H9 (cell line): Measurements from ENCODE around the gene EFEMP1. TPM values are rescaled to one million over a fixed set of nuclear protein-coding genes. Genes with fewer than 3 reads are reported as not detected.
A peak's percentile ranks its signal among the peaks of the same experiment; 100 is the strongest.

Experiments used
- DNase-seq: peaks from one replicate; pipeline ENCODE4 v3.0.0-alpha.2; 2017
- H2AFZ ChIP-seq: one replicate; pipeline ENCODE4 v1.6.1; 2013; ENCODE audit warnings: mild to moderate bottlenecking, low read length, control low read depth, moderate library complexity
- H2AK5ac ChIP-seq: 2 replicates; pipeline ENCODE4 v1.6.1; 2013; ENCODE audit warnings: low read length, control low read depth, mixed read lengths; ENCODE audit not compliant: insufficient read length
- H2BK120ac ChIP-seq: one replicate; pipeline ENCODE4 v1.6.1; 2013; ENCODE audit warnings: low read depth, mild to moderate bottlenecking, low read length, control low read depth, inconsistent platforms; ENCODE audit not compliant: poor library complexity, severe bottlenecking
- H2BK12ac ChIP-seq: 2 replicates; pipeline ENCODE4 v1.6.1; 2013; ENCODE audit warnings: low read length, control low read depth, mixed read lengths, low read depth; ENCODE audit not compliant: insufficient read length
- H2BK15ac ChIP-seq: 2 replicates; pipeline ENCODE4 v1.6.1; 2013; ENCODE audit warnings: low read depth, low read length, control low read depth
- H2BK20ac ChIP-seq: one replicate; pipeline ENCODE4 v1.6.1; 2013; ENCODE audit warnings: low read depth, mild to moderate bottlenecking, low read length, control low read depth, inconsistent platforms; ENCODE audit not compliant: poor library complexity, severe bottlenecking
- H2BK5ac ChIP-seq: 2 replicates; pipeline ENCODE4 v1.6.1; 2013; ENCODE audit warnings: low read length, control low read depth, mixed read lengths; ENCODE audit not compliant: insufficient read length
- H3K14ac ChIP-seq: 2 replicates; pipeline ENCODE4 v1.6.1; 2013; ENCODE audit warnings: low read length, control low read depth; ENCODE audit not compliant: insufficient read depth
- H3K18ac ChIP-seq: 2 replicates; pipeline ENCODE4 v1.6.1; 2013; ENCODE audit warnings: low read depth, mild to moderate bottlenecking, mixed read lengths, low read length, control low read depth; ENCODE audit not compliant: insufficient read length
- H3K23ac ChIP-seq: 2 replicates; pipeline ENCODE4 v1.6.1; 2013; ENCODE audit warnings: low read length, control low read depth, mixed read lengths, low read depth; ENCODE audit not compliant: insufficient read length
- H3K23me2 ChIP-seq: 2 replicates; pipeline ENCODE4 v1.6.1; 2013; ENCODE audit warnings: low read depth, mild to moderate bottlenecking, mixed read lengths, low read length, control low read depth; ENCODE audit not compliant: insufficient read length, poor library complexity, severe bottlenecking
- H3K27ac ChIP-seq: 2 replicates; pipeline ENCODE4 v1.5.1; 2013; ENCODE audit warnings: low read length, control low read depth, mixed read lengths, low read depth; ENCODE audit not compliant: insufficient read length
- H3K27me3 ChIP-seq: 2 replicates; pipeline ENCODE4 v1.6.1; 2013; ENCODE audit warnings: low read length, control low read depth, inconsistent platforms; ENCODE audit not compliant: insufficient read depth
- H3K4ac ChIP-seq: 2 replicates; pipeline ENCODE4 v1.6.1; 2013; ENCODE audit warnings: low read depth, mild to moderate bottlenecking, control low read depth, inconsistent platforms, low read length, moderate library complexity
- H3K4me1 ChIP-seq: 2 replicates; pipeline ENCODE4 v1.6.1; 2013; ENCODE audit warnings: low read length, control low read depth, inconsistent platforms; ENCODE audit not compliant: insufficient read depth
- H3K4me2 ChIP-seq: 2 replicates; pipeline ENCODE4 v1.6.1; 2013; ENCODE audit warnings: low read length, control low read depth, mixed read lengths; ENCODE audit not compliant: insufficient read length, insufficient read depth
- H3K56ac ChIP-seq: 2 replicates; pipeline ENCODE4 v1.6.1; 2013; ENCODE audit warnings: low read depth, mild to moderate bottlenecking, mixed read lengths, low read length, control low read depth; ENCODE audit not compliant: insufficient read length
- H3K79me1 ChIP-seq: 2 replicates; pipeline ENCODE4 v1.6.1; 2013; ENCODE audit warnings: low read depth, mild to moderate bottlenecking, moderate library complexity, low read length, control low read depth, inconsistent platforms; ENCODE audit not compliant: insufficient read depth, poor library complexity, severe bottlenecking
- H3K79me2 ChIP-seq: 2 replicates; pipeline ENCODE4 v1.6.1; 2013; ENCODE audit warnings: low read length, control low read depth, inconsistent platforms; ENCODE audit not compliant: insufficient read depth
- H3K9ac ChIP-seq: 2 replicates; pipeline ENCODE4 v1.6.1; 2013; ENCODE audit warnings: low read length, control low read depth, mixed read lengths; ENCODE audit not compliant: insufficient read length; ENCODE audit errors: extremely low read depth
- H3K9me3 ChIP-seq: one replicate; pipeline ENCODE4 v1.6.1; 2013; ENCODE audit warnings: low read depth, low read length, inconsistent platforms; ENCODE audit not compliant: control insufficient read depth
- H3T11ph ChIP-seq: one replicate; pipeline ENCODE4 v1.6.1; 2013; ENCODE audit warnings: mild to moderate bottlenecking, low read length, control low read depth, inconsistent platforms
- H4K20me1 ChIP-seq: one replicate; pipeline ENCODE4 v1.6.1; 2013; ENCODE audit not compliant: control insufficient read depth, insufficient read length, insufficient read depth
- H4K5ac ChIP-seq: 2 replicates; pipeline ENCODE4 v1.6.1; 2013; ENCODE audit warnings: low read depth, mild to moderate bottlenecking, mixed read lengths, low read length, control low read depth; ENCODE audit not compliant: insufficient read length
- H4K8ac ChIP-seq: replicated peaks from 2 replicates; pipeline ENCODE4 v1.6.1; 2013; ENCODE audit warnings: low read length, control low read depth, mixed read lengths, low read depth; ENCODE audit not compliant: insufficient read length
- H4K91ac ChIP-seq: 2 replicates; pipeline ENCODE4 v1.6.1; 2013; ENCODE audit warnings: low read depth, mild to moderate bottlenecking, moderate library complexity, mixed read lengths, low read length, control low read depth; ENCODE audit not compliant: insufficient read length
- H3K27ac Mint-ChIP-seq, 3 experiments: 2 replicates in 2 of 3; 3 replicates in 1 of 3; pipeline ENCODE4 v1.8.0; 2020 to 2021; ENCODE audit warnings: mixed read lengths in 3 of 3, mild to moderate bottlenecking in 1 of 3, moderate library complexity in 1 of 3
- H3K27me3 Mint-ChIP-seq: 2 replicates; pipeline ENCODE4 v1.8.0; 2021; ENCODE audit warnings: low read depth, mild to moderate bottlenecking, moderate library complexity, mixed read lengths
- H3K36me3 Mint-ChIP-seq, 3 experiments: 2 replicates in 2 of 3; 3 replicates in 1 of 3; pipeline ENCODE4 v1.8.0; 2020 to 2021; ENCODE audit warnings: low read depth in 3 of 3, mixed read lengths in 3 of 3; ENCODE audit not compliant: insufficient read depth in 1 of 3
- H3K4me1 Mint-ChIP-seq, 2 experiments: 2 replicates each; pipeline ENCODE4 v1.8.0; 2020; ENCODE audit warnings: mixed read lengths in 2 of 2
- H3K4me3 Mint-ChIP-seq, 2 experiments: 2 replicates in 1 of 2; 3 replicates in 1 of 2; pipeline ENCODE4 v1.8.0; 2020 to 2021; ENCODE audit warnings: mild to moderate bottlenecking in 2 of 2, mixed read lengths in 2 of 2, moderate library complexity in 1 of 2
- H3K9me3 Mint-ChIP-seq, 2 experiments: 2 replicates in 1 of 2; 3 replicates in 1 of 2; pipeline ENCODE4 v1.8.0; 2020; ENCODE audit warnings: mild to moderate bottlenecking in 2 of 2, mixed read lengths in 2 of 2, moderate library complexity in 1 of 2
- CTCF ChIP-seq: fragments of 200-600 bp; sonication (generic); conservative IDR thresholded peaks from 3 replicates; pipeline ENCODE4 v1.8.0; 2021; ENCODE audit warnings: antibody characterized with exemption, mild to moderate bottlenecking
- WGBS: extraction: QIAGEN DNeasy Blood & Tissue Kit; methylation state at CpG from one replicate; pipeline ENCODE4 v1.1.7; 2013; ENCODE audit warnings: missing lambda C conversion rate, low lambda C conversion rate, mixed read lengths; ENCODE audit not compliant: insufficient read length; ENCODE audit errors: extremely low coverage; 5-methylcytosine and 5-hydroxymethylcytosine counted together
- total RNA-seq: library from RNA; stranded (reverse); gene quantifications from 2 replicates; pipeline ENCODE4 v1.2.1, GENCODE V29; 2021

The EFEMP1 gene
- total RNA-seq, 1 experiment from 2014 or later = 3.5 TPM

- Histone ChIP-seq H3K9me3 (no peaks in the 10 kb centered on the region), H3K4me1 (no peaks in the 10 kb centered on the region), H3K27me3 (no peaks in the 10 kb centered on the region), H3T11ph (no peak overlapping the region), H2AK5ac (no peak overlapping the region), H3K79me1 (no peaks in the 10 kb centered on the region), H3K14ac (no peak overlapping the region), H3K18ac (no peak overlapping the region), H4K5ac (no peak overlapping the region), H3K27ac (no peak overlapping the region), H2BK120ac (no peak overlapping the region), H4K8ac (no peak overlapping the region), H4K20me1 (no peaks in the 10 kb centered on the region), H2BK5ac (no peak overlapping the region), H2BK12ac (no peak overlapping the region), H3K79me2 (no peaks in the 10 kb centered on the region), H2BK15ac (no peak overlapping the region), H2AFZ (no peak overlapping the region), H3K9ac (no peak overlapping the region), H3K4me2 (no peak overlapping the region), H3K23ac (no peak overlapping the region), H3K23me2 (no peaks in the 10 kb centered on the region), H3K56ac (no peak overlapping the region), H4K91ac (no peak overlapping the region), H2BK20ac (no peak overlapping the region), H3K4ac (no peak overlapping the region)
- no peak for DNase-seq
- Mint-ChIP-seq H3K4me1 (no peaks in the 10 kb centered on the region), H3K36me3 (no peaks in the 10 kb centered on the region; a peak in 1 of 7 replicates), H3K9me3 (no peaks in the 10 kb centered on the region), H3K4me3 (no peak overlapping the region), H3K27me3 (peaks cover 6% of the 10 kb centered on the region), H3K27ac (no peak overlapping the region)
- TF ChIP-seq CTCF = peak; percentile 75
- no CpG with 5 or more reads among the region's 3 CpGs for whole genome bisulfite sequencing
Measured at GRCh38 chr2:55961318-55961911, 37.8 kb upstream of the EFEMP1 start.
